ENCODE results near the gene RBPJL. TPM values are rescaled to one million over a fixed set of nuclear protein-coding genes. Genes with fewer than 3 reads are reported as not detected.

Gene RBPJL
- total and polyA plus RNA-seq, 2 of the 13 experiments (the other 11 are each of a cell fraction or from before 2014, with no cell fraction given), result not detected

- no peak for TF ChIP-seq ZNF800 (CRISPR knock-in tag; IDR thresholded peaks at IDR 0.05)
- TF ChIP-seq ZNF616 (CRISPR knock-in tag; IDR thresholded peaks at IDR 0.05; ENCODE audit: low read depth), result no peak
- TF ChIP-seq RFXAP (CRISPR knock-in tag; IDR thresholded peaks at IDR 0.05; ENCODE audit: borderline replicate concordance), result peak; percentile 33; the same call in 1 of the 2 replicates
- no peak for TF ChIP-seq POLR2AphosphoS5 (IDR thresholded peaks at IDR 0.05; ENCODE audit: low read depth, low read length)
- TF ChIP-seq NFIB (CRISPR knock-in tag; IDR thresholded peaks at IDR 0.05; ENCODE audit: borderline replicate concordance), result no peak
- no peak for TF ChIP-seq FOXO4 (CRISPR knock-in tag; conservative IDR thresholded peaks at IDR 0.05)
- TF ChIP-seq ZBTB38 (CRISPR knock-in tag; IDR thresholded peaks at IDR 0.05), result no peak; the same call in 1 of the 2 replicates
- TF ChIP-seq FUBP1 (CRISPR knock-in tag; IDR thresholded peaks at IDR 0.05; ENCODE audit: borderline replicate concordance), result peak; percentile 86; the same call in 1 of the 2 replicates
- 0 out of 2 replicates have a peak, but pooled peaks have one; percentile 9 for TF ChIP-seq ZNF567 (CRISPR knock-in tag; IDR thresholded peaks at IDR 0.05; ENCODE audit: borderline replicate concordance)
- TF ChIP-seq MXI1 (IDR thresholded peaks at IDR 0.05; ENCODE audit: borderline replicate concordance, low read depth, low read length), result peak; percentile 36; the same call in 1 of the 3 replicates
- TF ChIP-seq KMT2A (CRISPR knock-in tag; IDR thresholded peaks at IDR 0.05), result peak; percentile 37; the same call in 1 of the 2 replicates
- peak; percentile 5; the same call in 1 of the 2 replicates for TF ChIP-seq TARDBP (CRISPR knock-in tag; IDR thresholded peaks at IDR 0.05)
- TF ChIP-seq UBTF (CRISPR knock-in tag; IDR thresholded peaks at IDR 0.05), result peak; percentile 31
- TF ChIP-seq TFDP2 (CRISPR knock-in tag; IDR thresholded peaks at IDR 0.05), result peak; percentile 38; the same call in 1 of the 2 replicates
- peak; percentile 70 for TF ChIP-seq IKZF5 (CRISPR knock-in tag; IDR thresholded peaks at IDR 0.05)
- TF ChIP-seq YEATS4 (CRISPR knock-in tag; IDR thresholded peaks at IDR 0.05; ENCODE audit: borderline replicate concordance), result peak; percentile 39; the same call in 1 of the 2 replicates
Measured at GRCh38 chr20:45338121-45339030, 31.7 kb downstream of the RBPJL start (continued).

Measured in HepG2 (cell line).